GDM1 (cell line): ENCODE data around the gene FNDC10.
"Not testable (repeated sequence)": the region's sequence is repeated elsewhere in the genome, so short reads cannot be mapped to it uniquely, and the experiment has no call there.

ENCODE experiments used
- DNase-seq: peaks from one replicate; lab custom pipeline; 2025; lab: John Stamatoyannopoulos, UW

FNDC10 gene

DNA sequence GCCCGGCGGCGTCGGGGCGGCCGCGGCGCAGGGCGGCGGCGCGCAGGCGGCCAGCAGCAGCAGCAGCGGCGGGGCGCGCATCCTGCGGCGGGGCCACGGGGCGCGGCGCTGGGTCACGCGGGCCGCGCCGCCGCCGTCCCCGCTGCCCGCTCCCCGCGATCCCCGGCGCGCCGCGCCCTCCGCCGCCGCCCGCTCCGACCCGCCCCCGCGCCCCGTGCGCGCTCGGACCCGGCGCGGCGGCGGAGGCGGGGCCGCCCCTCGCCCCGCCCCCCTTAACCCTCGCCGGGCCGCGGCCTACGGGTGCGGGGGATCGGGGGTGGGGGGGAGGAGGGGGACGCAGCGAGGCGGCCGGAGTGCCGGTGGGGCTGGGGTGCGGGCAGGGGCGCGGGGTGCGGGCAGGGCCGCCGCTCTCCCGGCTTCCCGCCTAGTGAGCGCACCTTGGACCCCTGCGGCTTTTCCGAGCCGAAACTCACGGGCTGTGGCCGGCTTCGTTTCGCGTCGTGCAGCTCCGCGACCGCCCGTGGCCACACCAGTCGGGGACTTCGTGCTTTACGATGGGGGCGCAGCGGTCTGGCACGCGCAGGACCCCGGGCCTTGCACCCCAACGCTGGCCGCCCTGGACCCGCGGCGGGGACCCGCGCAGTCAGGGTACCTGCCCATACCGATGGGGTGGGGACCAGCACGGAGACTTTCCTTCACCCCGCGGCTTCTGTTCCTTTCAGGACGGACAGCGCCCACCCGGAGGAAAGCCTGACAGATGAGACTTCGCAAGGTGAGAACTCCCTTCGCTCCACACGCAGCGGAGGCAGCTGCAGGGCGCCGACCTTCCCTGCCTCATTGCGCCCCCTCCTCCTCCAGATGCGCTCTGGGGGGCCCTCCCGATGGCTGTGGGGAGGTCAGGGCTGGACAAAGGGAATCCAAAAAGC lies at the start of gene FNDC10:
FNDC10 (minus strand) TSS at position 201 of the 926 bp plus-strand sequence; CDS start at position 81, 120 bp downstream.
- DNase-seq: no peak

DNA sequence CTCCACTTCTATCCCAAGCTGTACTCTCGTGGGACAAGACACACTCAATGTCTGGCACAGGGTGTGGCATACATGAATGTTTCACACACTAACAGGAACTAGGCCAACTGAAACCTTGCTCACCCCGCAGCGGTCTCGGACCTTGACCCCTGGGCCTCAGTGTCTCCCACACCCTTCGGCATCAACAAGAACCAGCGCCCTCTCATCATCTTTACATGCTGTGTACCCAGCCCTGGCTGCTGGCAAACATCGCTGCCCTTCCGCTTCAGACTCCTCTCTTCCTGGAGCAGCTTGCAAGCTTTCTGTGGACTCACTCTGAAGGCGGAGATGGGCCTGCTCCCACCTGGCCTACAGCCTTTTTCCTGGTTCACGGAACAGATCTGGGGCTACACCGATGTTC lies 48.3 kb upstream of the FNDC10 start:
- not testable (repeated sequence) for DNase-seq

DNA sequence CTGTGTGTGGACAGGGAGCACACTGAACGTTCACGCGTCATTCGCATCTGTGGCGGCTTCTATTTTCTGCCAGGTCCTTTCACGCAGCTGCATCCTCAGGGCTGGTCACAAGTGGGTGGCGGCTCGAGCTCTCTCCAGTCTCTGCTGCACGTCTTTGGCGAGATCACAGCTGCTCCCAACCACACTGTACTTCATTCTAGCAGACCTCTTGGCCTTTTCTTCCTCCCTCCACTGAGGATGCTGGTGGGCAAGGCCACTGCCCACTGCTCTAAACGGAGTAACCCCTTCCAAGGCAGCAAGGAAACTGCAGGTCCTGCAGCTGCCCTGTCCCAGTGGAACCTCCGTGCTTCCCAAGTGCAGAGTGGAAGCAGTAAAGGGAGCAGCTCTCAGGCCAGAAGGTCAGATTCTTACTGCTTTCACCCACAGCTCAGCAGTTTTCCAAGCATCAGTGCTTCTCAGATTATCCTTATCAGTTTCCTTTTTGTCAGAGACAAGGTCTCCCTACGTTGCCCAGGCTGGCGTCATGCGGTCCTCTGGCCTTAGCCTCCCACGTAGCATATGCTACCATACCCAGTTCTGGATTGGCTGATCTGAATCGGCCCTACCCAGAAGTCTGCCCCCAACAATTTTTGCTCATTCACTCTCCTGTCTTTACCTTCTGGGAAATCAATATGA lies 47.8 kb upstream of the FNDC10 start:
- DNase-seq: not testable (repeated sequence)

DNA sequence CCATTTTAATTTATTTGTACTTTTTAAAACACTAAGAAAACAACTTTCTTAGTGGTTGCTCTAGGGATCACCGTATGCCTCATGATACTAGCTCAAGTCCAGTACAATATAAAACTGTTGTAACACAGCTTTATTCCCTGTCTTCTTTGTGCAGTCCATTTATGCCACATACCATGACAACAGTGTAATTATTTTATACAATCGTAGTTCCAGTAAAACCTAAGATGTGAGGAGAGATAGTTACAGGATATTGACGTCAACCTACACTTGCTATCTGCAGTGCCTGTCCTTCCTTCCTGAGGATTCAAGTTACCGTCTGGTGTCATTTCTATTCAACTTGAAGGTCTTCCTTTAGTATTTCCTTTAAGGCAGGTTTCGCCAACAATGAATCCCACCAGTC lies 46.4 kb upstream of the FNDC10 start:
- DNase-seq: not testable (repeated sequence)

- not testable (repeated sequence) for DNase-seq
These were observed 41.0 kb upstream of the FNDC10 start for GRCh38 chr1:1640711-1641461.

- not testable (repeated sequence) for DNase-seq
These were observed 40.1 kb upstream of the FNDC10 start for GRCh38 chr1:1640081-1640480.

DNA sequence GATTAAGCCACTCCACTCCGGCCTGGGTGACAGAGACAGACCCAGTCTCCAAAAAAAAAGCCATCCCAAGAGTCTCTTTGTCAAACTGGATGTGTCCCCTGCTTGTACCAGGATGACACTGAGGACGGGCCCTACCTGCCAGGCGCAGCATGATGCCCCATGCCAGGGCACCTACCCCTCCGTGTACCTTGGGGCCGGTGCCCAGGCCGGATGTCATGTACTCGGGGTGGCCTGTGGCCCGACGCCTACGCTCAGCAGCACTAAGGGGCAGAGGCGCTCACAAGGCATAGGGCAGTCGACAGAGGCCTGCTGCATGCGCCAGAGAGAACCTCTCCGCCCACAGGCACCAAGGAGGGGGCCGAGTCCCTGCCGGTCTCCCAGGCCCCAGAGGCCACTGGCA lies 39.4 kb upstream of the FNDC10 start:
- DNase-seq: not testable (repeated sequence)

DNA sequence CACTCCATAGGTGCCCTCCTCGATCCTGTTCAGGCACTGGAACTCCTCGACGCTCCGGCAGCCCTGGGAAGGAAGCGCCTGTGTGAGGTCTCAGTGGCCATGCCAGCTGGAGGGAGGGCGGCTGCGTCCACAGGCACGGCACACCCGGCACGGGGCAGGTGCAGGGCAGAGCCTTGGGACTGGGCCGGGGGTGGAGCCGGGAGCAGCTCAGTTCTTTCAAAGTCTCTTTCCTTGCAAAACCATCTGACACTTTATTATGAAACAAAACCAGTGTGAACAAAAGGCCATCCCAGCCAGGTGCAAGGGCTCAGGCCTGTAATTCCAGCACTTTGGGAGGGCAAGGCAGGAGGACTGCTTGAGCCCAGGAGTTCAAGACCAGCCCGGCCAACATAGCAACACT lies 38.6 kb upstream of the FNDC10 start:
- DNase-seq: not testable (repeated sequence)

DNA sequence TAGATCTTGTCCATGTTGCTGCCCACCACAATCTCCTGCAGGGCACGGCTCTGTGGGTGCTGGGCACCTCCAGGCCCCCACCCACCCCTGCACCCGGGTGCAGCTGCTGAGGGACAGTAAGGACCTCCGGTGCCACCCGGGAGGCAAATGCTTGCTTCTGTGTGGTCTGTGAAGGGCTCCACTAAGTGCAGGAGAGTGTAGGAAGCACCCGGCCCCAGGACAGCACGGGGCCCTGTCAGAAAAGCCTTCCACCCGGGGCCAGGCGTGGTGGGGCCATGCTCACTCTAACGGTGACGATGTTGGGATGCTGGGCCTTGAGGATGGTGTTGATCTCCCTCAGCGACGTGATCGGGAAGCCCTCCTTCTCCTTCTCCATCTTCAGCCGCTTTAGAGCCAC lies 37.5 kb upstream of the FNDC10 start:
- not testable (repeated sequence) for DNase-seq

- not testable (repeated sequence) for DNase-seq
These were observed 36.9 kb upstream of the FNDC10 start for GRCh38 chr1:1636621-1637478.

GRCh38 chr1:1634613-1635012 lies 34.7 kb upstream of the FNDC10 start:
- DNase-seq: not testable (repeated sequence)

GRCh38 chr1:1633409-1633808 lies 33.5 kb upstream of the FNDC10 start:
- not testable (repeated sequence) for DNase-seq

GRCh38 chr1:1631782-1632420 lies 32.0 kb upstream of the FNDC10 start, which contains the start of gene MMP23B:
TSS of gene MMP23B (plus strand) at chr1:1632173. CDS start at chr1:1632219, 46 bp downstream.
- no peak for DNase-seq

- no peak for DNase-seq
These were observed 31.2 kb upstream of the FNDC10 start for GRCh38 chr1:1630965-1631781.

DNA sequence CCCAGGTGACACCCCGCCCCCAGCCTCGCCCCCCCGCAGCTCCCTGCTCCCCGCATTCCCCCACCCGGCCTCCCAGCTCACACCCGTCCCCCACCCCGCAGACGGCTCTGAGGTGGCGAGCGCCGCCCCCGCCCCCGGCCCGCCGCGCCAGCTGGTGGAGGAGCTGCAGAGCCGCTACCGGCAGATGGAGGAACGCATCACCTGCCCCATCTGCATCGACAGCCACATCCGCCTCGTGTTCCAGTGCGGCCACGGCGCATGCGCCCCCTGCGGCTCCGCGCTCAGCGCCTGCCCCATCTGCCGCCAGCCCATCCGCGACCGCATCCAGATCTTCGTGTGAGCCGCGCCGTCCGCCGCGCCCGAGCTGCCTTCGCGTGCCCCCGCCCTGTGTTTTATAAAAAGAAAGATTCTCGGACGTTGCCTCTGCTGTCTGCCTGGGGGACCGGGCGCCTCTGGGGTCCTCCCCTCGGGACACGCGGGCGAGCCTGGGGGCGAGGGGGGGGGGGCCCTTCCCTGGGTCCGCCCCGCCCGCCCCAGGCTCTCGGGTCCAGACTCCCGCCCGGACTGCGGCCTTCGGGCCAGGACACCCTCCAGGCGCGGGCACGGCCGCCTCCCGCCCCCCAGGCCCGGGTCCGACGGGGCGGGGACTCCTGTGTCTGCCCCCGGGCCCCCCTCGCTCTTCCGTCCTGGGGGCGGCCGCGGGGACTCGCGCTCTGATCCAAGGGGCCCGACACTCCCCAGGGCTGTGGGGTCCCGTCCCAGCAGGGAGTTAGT lies 30.4 kb upstream of the FNDC10 start:
- DNase-seq: no peak

DNA sequence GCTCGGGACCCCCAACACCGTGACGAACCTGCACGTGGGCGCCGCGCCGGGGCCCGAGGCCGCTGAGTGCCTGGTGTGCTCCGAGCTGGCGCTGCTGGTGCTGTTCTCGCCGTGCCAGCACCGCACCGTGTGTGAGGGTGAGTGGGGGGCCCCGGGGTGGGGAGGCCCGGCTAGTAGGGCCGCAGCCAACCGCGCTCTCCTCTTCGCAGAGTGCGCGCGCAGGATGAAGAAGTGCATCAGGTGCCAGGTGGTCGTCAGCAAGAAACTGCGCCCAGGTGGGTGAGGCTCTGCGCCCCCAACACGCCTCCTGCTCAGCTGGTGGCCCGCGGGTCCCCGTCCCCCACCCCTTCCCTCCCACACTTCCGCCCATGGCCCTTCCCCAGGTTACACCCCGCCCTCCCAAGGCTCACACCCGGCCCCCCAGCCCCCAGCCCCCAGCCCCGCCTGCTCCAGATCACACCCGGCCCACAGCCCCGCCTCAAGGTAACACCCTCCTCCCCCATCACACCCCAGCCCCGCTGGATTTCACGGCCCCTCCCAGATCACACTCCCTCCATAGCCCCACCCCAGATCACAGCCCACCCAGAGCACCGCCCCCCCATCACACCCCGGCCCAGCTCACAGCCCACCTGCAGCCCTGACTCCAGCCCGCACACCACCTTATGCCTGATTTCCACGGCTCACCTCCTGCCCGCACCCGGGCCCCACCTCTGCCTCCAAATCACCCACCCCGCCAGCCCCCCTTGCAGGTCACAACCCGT lies 29.7 kb upstream of the FNDC10 start:
- no peak for DNase-seq

- DNase-seq: no peak
These were observed 29.0 kb upstream of the FNDC10 start for GRCh38 chr1:1628754-1629429.
